Measurements from ENCODE around the gene ABCA4. TPM values are rescaled to one million over a fixed set of nuclear protein-coding genes. Genes with fewer than 3 reads are reported as not detected.

ABCA4 gene
- total RNA-seq, 6 experiments from 2014 or later: 0.49 to 0.99 (median 0.75) TPM

DNA sequence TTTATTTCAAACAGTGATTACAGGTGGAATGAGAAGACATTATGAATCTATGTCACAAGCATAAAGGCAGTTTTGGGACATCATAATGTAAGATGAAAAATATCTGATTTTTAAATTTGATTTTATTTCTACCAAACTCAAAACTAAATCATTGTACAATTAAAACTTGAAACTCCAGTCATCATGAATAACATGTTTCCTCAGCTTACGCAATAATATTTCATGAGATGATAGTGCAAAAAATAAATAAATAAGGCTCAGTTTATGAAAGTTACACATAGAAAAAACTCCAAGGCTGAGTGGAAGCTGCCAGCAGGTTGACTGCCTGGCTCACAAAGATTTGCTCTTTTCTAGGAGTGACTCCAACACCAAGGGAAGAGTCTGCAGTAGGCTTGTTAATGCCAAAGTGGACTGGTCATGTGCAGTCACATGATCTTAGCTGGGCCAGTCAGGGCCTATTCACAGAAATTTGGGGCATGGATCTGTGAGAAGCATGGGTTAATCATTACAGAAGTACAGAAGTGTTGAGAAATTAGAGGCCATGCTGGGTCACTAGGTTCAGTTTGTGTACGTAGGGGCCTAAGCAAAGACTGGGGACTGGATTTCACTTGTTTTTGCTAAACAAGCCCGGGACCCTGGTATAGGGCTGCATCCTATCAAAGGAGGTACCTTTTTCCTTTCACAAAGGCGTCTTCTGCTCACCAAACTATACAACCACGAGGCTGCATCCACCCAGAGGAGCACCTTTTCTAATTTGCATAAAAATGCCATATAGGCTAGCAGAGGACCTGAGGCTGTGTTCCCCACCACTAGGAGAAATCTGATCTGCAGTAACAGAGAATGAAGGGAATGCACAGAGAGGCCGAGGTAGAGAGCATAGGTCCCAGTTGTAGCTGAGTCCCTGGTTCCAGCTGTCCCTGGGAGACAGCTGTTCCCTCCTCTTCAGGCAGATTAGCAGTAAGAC lies 4.9 kb upstream of the ABCA4 start:
- ATAC-seq (peak; percentile 90 to 99 (median 96)), DNase-seq (peak in 2 of 3 donors; percentile 68 to 73)
- Histone ChIP-seq H3K4me3 (no peak overlapping the region), H3K4me1 (peaks cover 0 to 5% (median 2%) of the 10 kb centered on the region in 4 donors), H3K9me3 (peaks cover 0 to 6% (median 0%) of the 10 kb centered on the region in 4 donors), H3K27me3 (no peaks in the 10 kb centered on the region), H3K27ac (peak overlapping the region in 2 of 3 donors; percentile 7 to 56), H3K36me3 (no peaks in the 10 kb centered on the region)
- intact Hi-C loops (cut with DNase I): no loop called here
- TF ChIP-seq POLR2A (IDR thresholded peaks at IDR 0.05): no peak
- TF ChIP-seq, protein P1, sequence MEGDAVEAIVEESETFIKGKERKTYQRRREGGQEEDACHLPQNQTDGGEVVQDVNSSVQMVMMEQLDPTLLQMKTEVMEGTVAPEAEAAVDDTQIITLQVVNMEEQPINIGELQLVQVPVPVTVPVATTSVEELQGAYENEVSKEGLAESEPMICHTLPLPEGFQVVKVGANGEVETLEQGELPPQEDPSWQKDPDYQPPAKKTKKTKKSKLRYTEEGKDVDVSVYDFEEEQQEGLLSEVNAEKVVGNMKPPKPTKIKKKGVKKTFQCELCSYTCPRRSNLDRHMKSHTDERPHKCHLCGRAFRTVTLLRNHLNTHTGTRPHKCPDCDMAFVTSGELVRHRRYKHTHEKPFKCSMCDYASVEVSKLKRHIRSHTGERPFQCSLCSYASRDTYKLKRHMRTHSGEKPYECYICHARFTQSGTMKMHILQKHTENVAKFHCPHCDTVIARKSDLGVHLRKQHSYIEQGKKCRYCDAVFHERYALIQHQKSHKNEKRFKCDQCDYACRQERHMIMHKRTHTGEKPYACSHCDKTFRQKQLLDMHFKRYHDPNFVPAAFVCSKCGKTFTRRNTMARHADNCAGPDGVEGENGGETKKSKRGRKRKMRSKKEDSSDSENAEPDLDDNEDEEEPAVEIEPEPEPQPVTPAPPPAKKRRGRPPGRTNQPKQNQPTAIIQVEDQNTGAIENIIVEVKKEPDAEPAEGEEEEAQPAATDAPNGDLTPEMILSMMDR (IDR thresholded peaks at IDR 0.05): no peak
- WGBS (ENCODE audit: insufficient coverage, low coverage, low lambda C conversion rate, missing lambda C conversion rate): 25% methylated on average over 5 of the region's 6 CpGs

DNA sequence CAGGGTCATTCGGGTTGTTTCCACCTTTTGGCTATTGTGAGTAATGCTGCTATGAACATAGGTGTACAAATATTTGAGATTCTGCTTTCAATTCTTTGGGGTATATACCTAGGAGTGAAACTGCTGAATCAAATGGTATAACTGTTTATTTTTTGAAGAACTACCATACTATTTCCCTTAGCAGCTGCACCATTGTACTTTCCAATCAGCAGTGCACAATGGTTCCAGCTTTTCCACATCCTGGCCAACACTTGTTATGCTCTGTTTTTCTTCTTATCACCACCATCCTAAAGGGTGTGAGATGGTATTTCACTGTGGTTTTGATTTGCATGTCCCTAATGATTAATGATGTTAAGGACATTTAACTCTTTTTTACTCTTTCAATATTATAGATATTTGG lies 3.6 kb upstream of the ABCA4 start:
- intact Hi-C loops (cut with DNase I): no loop called here
- H3K4me1 ChIP-seq: peaks cover 0 to 5% (median 2%) of the 10 kb centered on the region in 4 donors
- ATAC-seq (no peak), DNase-seq (no peak)
- no peaks in the 10 kb centered on the region for H3K36me3 ChIP-seq
- TF ChIP-seq POLR2A (IDR thresholded peaks at IDR 0.05): no peak
- TF ChIP-seq, protein P1 (IDR thresholded peaks at IDR 0.05): no peak
- H3K4me3 ChIP-seq: no peak overlapping the region
- 100% methylated on average over 1 of the region's 1 CpG for WGBS (ENCODE audit: insufficient coverage, low coverage, low lambda C conversion rate, missing lambda C conversion rate)
- no peaks in the 10 kb centered on the region for H3K27me3 ChIP-seq
- H3K9me3 ChIP-seq: peaks cover 0 to 6% (median 0%) of the 10 kb centered on the region in 4 donors
- H3K27ac ChIP-seq: no peak overlapping the region

DNA sequence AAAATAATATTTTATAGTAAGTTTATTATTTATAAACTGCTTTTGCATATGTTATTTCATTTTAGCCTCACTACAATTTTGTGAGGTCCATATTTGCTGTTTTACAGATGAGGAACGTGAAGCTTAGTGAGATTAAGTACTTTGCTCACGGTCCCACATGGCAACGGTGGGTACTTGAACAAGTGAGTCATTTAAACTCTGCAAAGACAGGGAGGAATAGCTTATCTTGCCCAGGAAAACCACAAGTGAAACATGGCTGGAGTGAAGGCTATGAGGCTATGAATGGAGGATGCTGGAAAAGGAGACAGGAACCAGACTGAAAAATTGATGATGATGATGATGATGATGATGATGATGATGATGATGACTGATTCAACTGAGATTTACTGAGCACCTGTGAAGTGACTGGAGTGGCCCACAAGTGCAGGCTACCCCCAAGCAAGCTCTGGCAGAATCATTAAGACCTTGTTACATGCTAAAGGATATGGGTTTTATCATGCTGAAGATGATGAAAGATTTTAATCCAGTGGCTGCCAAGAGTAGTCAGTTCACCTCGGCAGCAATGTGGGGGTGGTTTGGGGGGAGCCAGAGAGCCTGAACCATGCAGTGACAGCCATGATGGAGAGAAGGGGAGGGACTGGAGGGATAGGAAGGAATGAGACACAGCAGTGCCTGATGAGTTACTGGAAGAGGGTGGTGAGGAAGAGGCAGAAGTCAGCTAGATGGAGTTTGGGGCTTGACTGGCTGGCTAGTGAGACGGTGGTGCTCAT lies 1.4 kb upstream of the ABCA4 start:
- H3K9me3 ChIP-seq: peaks cover 0 to 6% (median 0%) of the 10 kb centered on the region in 4 donors
- ATAC-seq: no peak
- no peaks in the 10 kb centered on the region for H3K27me3 ChIP-seq
- no peak overlapping the region for H3K4me3 ChIP-seq
- peaks cover 0 to 6% (median 3%) of the 10 kb centered on the region in 4 donors for H3K4me1 ChIP-seq
- 79% methylated on average over 5 of the region's 5 CpGs for WGBS (ENCODE audit: insufficient coverage, low coverage, low lambda C conversion rate, missing lambda C conversion rate)
- no peak for TF ChIP-seq POLR2A (IDR thresholded peaks at IDR 0.05)
- TF ChIP-seq, protein P1 (IDR thresholded peaks at IDR 0.05): no peak
- H3K36me3 ChIP-seq: no peaks in the 10 kb centered on the region
- no peak for DNase-seq
- no peak overlapping the region for H3K27ac ChIP-seq
- intact Hi-C loops (cut with DNase I): no loop called here

DNA sequence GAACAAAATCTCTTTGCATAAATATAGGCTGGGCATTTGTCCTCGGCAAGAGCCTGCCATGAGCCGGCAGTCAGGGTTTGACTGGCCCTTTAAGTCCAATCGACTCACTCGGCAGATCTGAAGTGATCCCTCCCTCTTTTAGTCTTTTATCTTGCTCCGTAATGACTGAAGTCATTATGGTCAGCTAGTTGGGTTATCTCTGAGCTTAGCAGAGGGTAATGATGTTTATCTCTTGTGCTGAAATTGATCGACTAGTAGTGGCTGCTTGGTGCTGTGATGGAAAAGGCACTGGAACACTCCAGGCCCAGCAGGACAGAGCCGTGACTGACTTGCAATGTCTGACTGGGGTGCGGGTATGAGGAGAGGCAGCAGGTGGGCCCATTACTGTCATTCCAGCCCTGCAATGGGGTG lies 468 bp upstream of the ABCA4 start:
- Histone ChIP-seq H3K4me1 (peaks cover 0 to 15% (median 3%) of the 10 kb centered on the region in 4 donors), H3K4me3 (no peak overlapping the region), H3K9me3 (peaks cover 0 to 6% (median 0%) of the 10 kb centered on the region in 4 donors), H3K36me3 (no peaks in the 10 kb centered on the region), H3K27ac (no peak overlapping the region), H3K27me3 (no peaks in the 10 kb centered on the region)
- no peak for ATAC-seq
- no peak for DNase-seq
- 92% methylated on average over 7 of the region's 8 CpGs for WGBS (ENCODE audit: insufficient coverage, low coverage, low lambda C conversion rate, missing lambda C conversion rate)
- intact Hi-C loops (cut with DNase I): no loop called here
- TF ChIP-seq, protein P1 (IDR thresholded peaks at IDR 0.05): no peak
- no peak for TF ChIP-seq POLR2A (IDR thresholded peaks at IDR 0.05)

Data from right lobe of liver (tissue), 6 donors.